Measurements from ENCODE around the gene CTDSPL2. TPM values are rescaled to one million over a fixed set of nuclear protein-coding genes. Genes with fewer than 3 reads are reported as not detected.

Gene CTDSPL2
- total and polyA plus RNA-seq, 10 of the 15 experiments (the other 5 are each of a cell fraction or from before 2014, with no cell fraction given), result 10.7 to 77.1 (median 44.9) TPM

- TF ChIP-seq, protein P1, sequence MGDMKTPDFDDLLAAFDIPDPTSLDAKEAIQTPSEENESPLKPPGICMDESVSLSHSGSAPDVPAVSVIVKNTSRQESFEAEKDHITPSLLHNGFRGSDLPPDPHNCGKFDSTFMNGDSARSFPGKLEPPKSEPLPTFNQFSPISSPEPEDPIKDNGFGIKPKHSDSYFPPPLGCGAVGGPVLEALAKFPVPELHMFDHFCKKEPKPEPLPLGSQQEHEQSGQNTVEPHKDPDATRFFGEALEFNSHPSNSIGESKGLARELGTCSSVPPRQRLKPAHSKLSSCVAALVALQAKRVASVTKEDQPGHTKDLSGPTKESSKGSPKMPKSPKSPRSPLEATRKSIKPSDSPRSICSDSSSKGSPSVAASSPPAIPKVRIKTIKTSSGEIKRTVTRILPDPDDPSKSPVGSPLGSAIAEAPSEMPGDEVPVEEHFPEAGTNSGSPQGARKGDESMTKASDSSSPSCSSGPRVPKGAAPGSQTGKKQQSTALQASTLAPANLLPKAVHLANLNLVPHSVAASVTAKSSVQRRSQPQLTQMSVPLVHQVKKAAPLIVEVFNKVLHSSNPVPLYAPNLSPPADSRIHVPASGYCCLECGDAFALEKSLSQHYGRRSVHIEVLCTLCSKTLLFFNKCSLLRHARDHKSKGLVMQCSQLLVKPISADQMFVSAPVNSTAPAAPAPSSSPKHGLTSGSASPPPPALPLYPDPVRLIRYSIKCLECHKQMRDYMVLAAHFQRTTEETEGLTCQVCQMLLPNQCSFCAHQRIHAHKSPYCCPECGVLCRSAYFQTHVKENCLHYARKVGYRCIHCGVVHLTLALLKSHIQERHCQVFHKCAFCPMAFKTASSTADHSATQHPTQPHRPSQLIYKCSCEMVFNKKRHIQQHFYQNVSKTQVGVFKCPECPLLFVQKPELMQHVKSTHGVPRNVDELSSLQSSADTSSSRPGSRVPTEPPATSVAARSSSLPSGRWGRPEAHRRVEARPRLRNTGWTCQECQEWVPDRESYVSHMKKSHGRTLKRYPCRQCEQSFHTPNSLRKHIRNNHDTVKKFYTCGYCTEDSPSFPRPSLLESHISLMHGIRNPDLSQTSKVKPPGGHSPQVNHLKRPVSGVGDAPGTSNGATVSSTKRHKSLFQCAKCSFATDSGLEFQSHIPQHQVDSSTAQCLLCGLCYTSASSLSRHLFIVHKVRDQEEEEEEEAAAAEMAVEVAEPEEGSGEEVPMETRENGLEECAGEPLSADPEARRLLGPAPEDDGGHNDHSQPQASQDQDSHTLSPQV (IDR thresholded peaks at IDR 0.05), result no peak
- TF ChIP-seq ETV6 (conservative IDR thresholded peaks at IDR 0.05 in 1 of 2, IDR thresholded peaks at IDR 0.05 in 1 of 2; ENCODE audit: borderline replicate concordance in 1 of 2, low read depth in 1 of 2) (0 out of 4 replicates have a peak, but pooled peaks of 1 of the 2 experiments have one; percentile 53), MEF2A (IDR thresholded peaks at IDR 0.05; ENCODE audit: insufficient read depth, low read depth, low read length) (0 out of 2 replicates have a peak, but pooled peaks have one; percentile 43), REST (IDR thresholded peaks at IDR 0.05; ENCODE audit: low read depth, low read length) (no peak), ZNF24 (IDR thresholded peaks at IDR 0.05) (0 out of 2 replicates have a peak, but pooled peaks have one; percentile 16), POLR2AphosphoS5 (IDR thresholded peaks at IDR 0.05; ENCODE audit: low read length) (peak; percentile 88), ZNF384 (IDR thresholded peaks at IDR 0.05; ENCODE audit: borderline replicate concordance, low read depth, low read length) (no peak), WRNIP1 (IDR thresholded peaks at IDR 0.05; ENCODE audit: borderline replicate concordance, low read depth, low read length) (no peak; the same call in 1 of the 2 replicates), SMAD1 (IDR thresholded peaks at IDR 0.05; ENCODE audit: low read depth, partially characterized antibody) (no peak), CHD1 (IDR thresholded peaks at IDR 0.05; ENCODE audit: low read depth, low read length) (0 out of 2 replicates have a peak, but pooled peaks have one; percentile 30), FOXM1 (IDR thresholded peaks at IDR 0.05; ENCODE audit: low read depth, low read length) (no peak; the same call in 1 of the 2 replicates), ZBTB40 (IDR thresholded peaks at IDR 0.05; ENCODE audit: borderline replicate concordance) (peak; percentile 56; the same call in 1 of the 2 replicates), FOXK2 (IDR thresholded peaks at IDR 0.05) (peak; percentile 84), IRF3 (IDR thresholded peaks at IDR 0.05) (0 out of 2 replicates have a peak, but pooled peaks have one; percentile 42), NBN (IDR thresholded peaks at IDR 0.05) (peak; percentile 96)
These were observed at the start of gene CTDSPL2 (continued) for GRCh38 chr15:44426975-44427755.

Measured in GM12878 (cell line).